Measurements from ENCODE around the gene CHTOP. TPM values are rescaled to one million over a fixed set of nuclear protein-coding genes. Genes with fewer than 3 reads are reported as not detected.

The CHTOP gene
- total and polyA plus RNA-seq, 2 of the 8 experiments (the other 6 are each of a cell fraction or from before 2014, with no cell fraction given): 84.6 to 104 TPM

GRCh38 chr1:153611356-153611755 lies 22.5 kb upstream of the CHTOP start:
- Histone ChIP-seq H3K27me3 (replicated peaks in 1 of 4; ENCODE audit: control insufficient read depth in 3 of 4, extremely low read depth in 1 of 4, insufficient read depth in 3 of 4, low read length in 3 of 4) (no peaks in the 10 kb centered on the region; a peak in 1 of 7 replicates), H2BK12ac (ENCODE audit: low read depth, low read length) (peak overlapping the region; percentile 11; the same call in 1 of the 2 replicates), H4K5ac (ENCODE audit: insufficient read length, low read depth, low read length) (no peak overlapping the region), H3K36me3 (ENCODE audit: control insufficient read depth in 2 of 4, insufficient read depth in 4 of 4, low read length in 3 of 4) (no peaks in the 10 kb centered on the region), H3K56ac (replicated peaks; ENCODE audit: insufficient read length, low read depth, low read length) (no peak overlapping the region), H3K9ac (replicated peaks in 1 of 4; ENCODE audit: extremely low read depth in 1 of 4, low read depth in 3 of 4, low read length in 3 of 4) (no peak overlapping the region), H3K9me3 (ENCODE audit: insufficient read depth in 2 of 2, low read depth in 1 of 2, low read length in 1 of 2) (no peaks in the 10 kb centered on the region), H4K8ac (ENCODE audit: extremely low read depth, insufficient read depth, low read length) (no peak overlapping the region), H3K4me2 (ENCODE audit: insufficient read depth in 1 of 2, low read depth in 2 of 2, low read length in 2 of 2) (no peak overlapping the region), H4K91ac (replicated peaks; ENCODE audit: insufficient read length, low read length) (no peak overlapping the region), H2BK5ac (ENCODE audit: low read depth, low read length) (no peak overlapping the region), H2BK15ac (ENCODE audit: low read length) (peak overlapping the region; percentile 83), H3K27ac (ENCODE audit: low read depth, low read length) (no peak overlapping the region), H3K79me1 (ENCODE audit: low read depth, low read length) (no peaks in the 10 kb centered on the region), H3K79me2 (ENCODE audit: control insufficient read depth in 1 of 2, insufficient read depth in 2 of 2, low read length in 2 of 2) (no peaks in the 10 kb centered on the region), H3K23ac (ENCODE audit: insufficient read length) (no peak overlapping the region), H3K14ac (ENCODE audit: insufficient read length) (no peak overlapping the region), H3K18ac (ENCODE audit: extremely low read depth, low read length) (no peak overlapping the region; the same call in 1 of the 2 replicates), H4K20me1 (replicated peaks in 1 of 2; ENCODE audit: control insufficient read depth in 1 of 2, insufficient read depth in 2 of 2, low read length in 2 of 2) (no peaks in the 10 kb centered on the region), H3K4ac (replicated peaks; ENCODE audit: insufficient read length, low read depth, low read length) (no peak overlapping the region), H3K4me3 (ENCODE audit: extremely low read depth in 1 of 4, insufficient read depth in 2 of 4, low read depth in 3 of 4, low read length in 4 of 4) (no peak overlapping the region), H2AK5ac (ENCODE audit: low read depth, low read length) (no peak overlapping the region), H3K4me1 (replicated peaks in 1 of 4; ENCODE audit: control insufficient read depth in 3 of 4, insufficient read depth in 4 of 4, low read length in 3 of 4) (peaks cover 0 to 35% (median 22%) of the 10 kb centered on the region in 4 experiments; a peak in 6 of 7 replicates), H2BK20ac (ENCODE audit: low read length) (peak overlapping the region; percentile 73; the same call in 1 of the 2 replicates), H2AFZ (ENCODE audit: low read length) (no peak overlapping the region), H3K23me2 (ENCODE audit: low read depth, low read length) (peaks cover 3% of the 10 kb centered on the region), H2BK120ac (replicated peaks; ENCODE audit: low read depth, low read length) (no peak overlapping the region)
- FAIRE-seq (no peak), DNase-seq (ENCODE audit: low read depth in 1 of 2, low spot score in 2 of 2) (no peak)
- WGBS, 2 experiments (ENCODE audit: extremely low coverage in 1 of 2, insufficient coverage in 1 of 2, insufficient read length in 1 of 2, insufficient replicate concordance in 2 of 2, low coverage in 1 of 2, low lambda C conversion rate in 2 of 2, missing lambda C conversion rate in 1 of 2): 91% methylated on average over 1 of the region's 1 CpG; no CpG with 5 or more reads in 1 of the 2 experiments
- TF ChIP-seq SRF (IDR thresholded peaks at IDR 0.05; ENCODE audit: low read depth, low read length): no peak
- no peak for TF ChIP-seq SAP30 (IDR thresholded peaks at IDR 0.05; ENCODE audit: insufficient read depth, insufficient replicate concordance, low read length)
- no peak for TF ChIP-seq HDAC2 (IDR thresholded peaks at IDR 0.05; ENCODE audit: borderline replicate concordance in 1 of 2, low read depth in 2 of 2, low read length in 2 of 2)
- TF ChIP-seq RXRA (IDR thresholded peaks at IDR 0.05; ENCODE audit: insufficient read depth, low read depth, low read length): no peak
- no peak for TF ChIP-seq POLR2A (IDR thresholded peaks at IDR 0.05; ENCODE audit: control extremely low read depth in 1 of 2, low read depth in 2 of 2, low read length in 2 of 2)
- TF ChIP-seq TBP (IDR thresholded peaks at IDR 0.05; ENCODE audit: low read depth, low read length): no peak
- no peak for TF ChIP-seq SUZ12 (IDR thresholded peaks at IDR 0.05; ENCODE audit: low read length)
- no peak for TF ChIP-seq CHD1 (IDR thresholded peaks at IDR 0.05; ENCODE audit: low read depth, low read length)
- no peak for TF ChIP-seq RNF2 (IDR thresholded peaks at IDR 0.05; ENCODE audit: borderline replicate concordance, low read depth, low read length, missing control alignments, poor library complexity, severe bottlenecking)
- no peak for TF ChIP-seq FOSL1 (IDR thresholded peaks at IDR 0.05; ENCODE audit: insufficient read depth, low read depth, low read length)
- TF ChIP-seq POU5F1 (IDR thresholded peaks at IDR 0.05; ENCODE audit: low read depth, low read length): no peak
- CTCF ChIA-PET (ENCODE audit: partially characterized antibody): interaction anchor here (2.1 to 15.9 kb wide), 6 partner anchors 10 to 77 kb away, joined by 6 to 224 read pairs (median 72); partner anchors contain the start of genes S100A1, S100A13 and S100A6
- POLR2A ChIA-PET (ENCODE audit: partially characterized antibody): interaction anchor here (0.6 to 15.3 kb wide), 4 partner anchors 12 to 616 kb away, joined by 3 to 261 read pairs (median 10); partner anchors contain the start of genes CHTOP, S100A1 and S100A13
